Activated CD8-positive, alpha-beta memory T cell treated with anti-CD3 and anti-CD28 coated beads, Interleukin-2, amount 50 U/mL, for 1 hour (primary cell): ENCODE data around the gene COBLL1.

ENCODE experiments used
- DNase-seq: peaks from one replicate; pipeline ENCODE4 v3.0.0-alpha.2; 2020; ENCODE audit errors: extremely low read depth

Gene COBLL1

DNA sequence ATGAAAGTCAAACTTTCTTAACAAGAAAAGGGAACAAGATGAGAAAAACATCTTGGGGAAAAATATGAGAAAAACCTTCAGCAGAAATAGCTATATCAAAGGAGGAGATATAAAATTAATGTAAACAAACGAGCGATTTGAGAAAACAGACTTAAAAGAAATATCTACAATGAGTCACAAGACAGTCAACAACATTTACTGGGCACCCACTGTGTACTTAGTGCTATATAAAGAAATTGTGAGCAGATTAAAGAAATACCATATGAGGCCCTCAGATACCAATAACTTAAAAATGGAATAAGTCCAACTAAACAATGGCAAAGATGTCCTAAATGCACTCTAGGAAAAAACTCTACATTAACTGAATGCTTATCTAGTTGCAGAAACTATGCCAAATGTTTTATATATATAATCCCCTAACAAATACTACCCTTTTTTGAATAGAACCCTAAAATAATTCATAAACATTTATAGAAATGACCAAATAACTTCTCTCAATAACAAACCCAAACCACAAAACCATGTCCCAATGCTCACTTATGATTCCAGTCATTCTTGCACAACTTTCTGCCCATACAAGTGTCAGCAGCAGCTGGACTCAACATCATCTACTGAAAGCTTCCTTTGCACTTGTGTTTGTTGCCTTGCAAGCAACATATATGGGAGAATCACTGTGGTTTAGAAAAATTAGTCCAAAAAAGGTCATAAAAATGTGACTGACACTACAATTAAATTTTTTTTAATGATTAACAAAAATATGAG is 83.5 kb downstream of the COBLL1 start:
- DNase-seq, result no peak

DNA sequence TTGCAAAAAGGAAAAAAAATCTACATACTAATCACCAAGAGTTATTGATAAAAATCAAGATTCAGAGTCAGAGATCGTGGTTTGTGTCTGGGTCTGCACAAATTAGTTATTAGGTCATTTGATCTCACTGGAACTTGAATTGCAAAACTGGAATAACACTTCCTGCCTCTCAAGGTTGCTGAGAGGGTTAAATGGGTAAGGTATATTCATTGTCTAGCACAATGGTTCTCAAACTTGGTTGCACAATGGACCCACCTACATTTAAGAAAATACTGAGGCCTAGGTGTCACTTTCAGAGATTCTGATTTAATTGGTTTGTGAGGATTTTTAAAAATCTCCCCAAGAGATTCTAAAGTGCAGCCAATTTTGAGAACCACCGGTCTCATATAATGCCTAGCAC is 84.8 kb downstream of the COBLL1 start:
- DNase-seq, result no peak

DNA sequence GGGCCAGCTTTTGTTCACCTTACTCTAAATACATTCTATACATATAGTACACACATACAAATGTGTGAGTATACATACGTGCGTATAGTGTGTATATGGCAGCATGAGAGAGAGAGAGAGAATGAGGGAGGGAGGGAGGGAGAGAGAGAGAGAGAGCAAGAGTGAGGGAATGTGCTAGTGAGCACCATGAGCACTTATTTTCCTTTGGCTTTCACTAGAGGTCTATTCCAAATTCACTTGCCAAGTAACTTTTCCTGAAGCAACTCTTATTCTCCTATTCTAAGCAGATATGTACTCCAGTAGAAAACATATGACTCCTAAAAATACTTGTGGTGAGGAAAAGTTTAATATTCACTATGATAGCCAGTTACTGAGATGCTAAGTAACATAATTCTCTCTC is 85.7 kb downstream of the COBLL1 start:
- DNase-seq, result no peak

DNA sequence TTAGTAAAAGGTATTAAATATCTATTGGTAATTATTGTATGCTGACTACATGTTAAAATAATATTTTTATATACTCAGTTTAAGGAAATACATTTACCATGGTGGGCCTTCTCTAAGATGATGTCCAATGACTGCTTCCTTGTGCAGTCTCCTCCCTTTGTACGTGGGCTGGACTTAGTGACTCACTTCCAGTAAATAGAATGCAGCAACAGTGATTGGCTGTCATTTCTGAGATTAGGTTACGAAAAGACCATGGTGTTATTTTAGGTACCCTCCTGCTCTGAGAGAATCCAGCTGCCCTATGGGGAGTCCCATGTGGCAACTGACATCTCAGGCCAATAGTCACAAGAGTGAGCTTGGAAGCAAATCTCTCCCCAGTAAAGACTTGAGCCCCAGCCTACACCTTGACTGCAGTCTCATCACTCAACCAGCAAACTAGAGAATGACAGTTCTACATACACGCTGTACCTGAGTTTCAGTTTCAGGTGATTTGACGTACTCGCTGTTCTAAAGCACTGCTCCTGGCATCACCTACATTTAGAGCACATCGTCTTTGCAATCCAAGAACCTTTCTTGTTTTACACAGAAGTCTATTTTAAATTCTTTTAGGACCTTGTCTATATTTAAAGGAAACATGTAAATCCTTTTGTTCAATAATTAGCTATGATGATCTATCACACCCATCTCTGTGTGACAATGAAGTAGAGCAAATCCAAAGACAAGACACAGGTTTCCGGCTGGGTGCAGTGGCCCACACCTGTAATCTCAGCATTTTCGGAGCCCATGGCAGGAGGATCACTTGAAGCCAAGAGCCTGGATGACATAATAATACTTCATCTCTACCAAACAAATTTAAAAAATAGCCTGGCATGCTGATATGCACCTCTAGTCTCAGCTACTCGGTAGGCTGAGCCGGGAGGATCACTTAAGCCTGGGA is 87.2 kb downstream of the COBLL1 start:
- no peak for DNase-seq

DNA sequence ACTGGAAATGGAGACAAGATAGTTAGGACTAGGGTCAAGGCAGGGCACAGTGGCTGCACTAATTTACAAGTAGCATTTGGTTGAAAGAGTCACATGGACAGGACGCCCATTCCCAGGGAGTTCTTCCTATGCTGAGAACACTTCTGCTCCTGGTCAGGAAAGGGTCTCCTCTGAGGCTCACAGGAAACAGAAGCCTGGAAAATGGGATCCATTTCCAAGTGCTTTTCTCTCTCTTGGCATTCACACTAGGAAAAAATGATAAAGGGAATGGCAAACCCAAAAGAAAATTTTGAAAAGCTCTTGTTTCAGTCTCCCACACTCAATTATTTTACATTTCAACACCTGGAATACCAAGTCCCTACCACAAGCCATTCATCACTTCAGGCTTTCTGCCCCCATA is 88.7 kb downstream of the COBLL1 start:
- no peak for DNase-seq

DNA sequence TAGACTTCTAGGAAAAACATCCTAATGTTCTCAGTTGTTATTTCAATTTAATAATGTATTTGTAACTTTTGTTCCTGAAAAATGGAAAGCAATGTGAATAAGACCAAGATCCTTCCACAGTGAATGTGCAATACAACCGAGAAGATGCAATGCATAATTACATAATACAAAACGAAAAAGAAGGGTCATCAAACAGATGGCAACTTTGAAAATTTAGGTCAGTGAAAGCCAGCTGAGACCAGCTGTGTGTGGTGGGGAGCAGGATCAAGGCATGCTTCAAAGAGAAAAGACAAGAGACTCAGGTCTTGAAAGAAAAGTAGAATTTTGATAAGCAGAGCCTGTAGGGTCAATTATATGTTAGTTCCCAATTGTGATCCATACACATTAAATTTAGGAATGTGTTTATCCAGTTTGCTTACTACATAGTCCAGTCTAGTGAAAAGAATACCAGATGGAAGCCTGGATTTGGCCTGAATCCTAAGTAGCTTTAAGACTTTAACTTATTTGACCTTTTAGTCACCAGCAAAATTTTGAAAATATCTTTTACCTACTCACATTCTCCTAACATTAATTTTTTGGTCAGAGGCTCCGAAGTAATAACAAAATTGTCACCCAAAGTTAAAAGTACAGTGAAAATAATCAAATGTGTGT is 93.7 kb downstream of the COBLL1 start:
- no peak for DNase-seq

DNA sequence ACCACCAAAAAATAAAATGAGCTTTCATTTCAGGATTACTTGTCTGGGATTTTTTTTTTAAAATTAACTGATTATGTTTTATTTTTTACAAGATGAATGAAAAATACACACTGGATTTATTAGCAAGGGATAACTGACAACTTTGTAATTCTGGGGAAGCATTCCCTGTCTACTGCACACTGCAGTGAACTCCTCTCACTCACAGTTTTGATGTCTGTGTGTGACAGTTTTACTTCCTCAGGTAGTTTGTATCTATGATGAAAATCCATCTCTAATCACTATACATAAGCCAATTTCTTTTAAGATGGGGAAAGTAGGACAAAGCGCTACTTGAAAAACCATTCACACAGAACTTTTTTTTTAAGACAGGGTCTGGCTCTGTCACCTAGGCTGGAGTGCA is 94.5 kb downstream of the COBLL1 start:
- no peak for DNase-seq

DNA sequence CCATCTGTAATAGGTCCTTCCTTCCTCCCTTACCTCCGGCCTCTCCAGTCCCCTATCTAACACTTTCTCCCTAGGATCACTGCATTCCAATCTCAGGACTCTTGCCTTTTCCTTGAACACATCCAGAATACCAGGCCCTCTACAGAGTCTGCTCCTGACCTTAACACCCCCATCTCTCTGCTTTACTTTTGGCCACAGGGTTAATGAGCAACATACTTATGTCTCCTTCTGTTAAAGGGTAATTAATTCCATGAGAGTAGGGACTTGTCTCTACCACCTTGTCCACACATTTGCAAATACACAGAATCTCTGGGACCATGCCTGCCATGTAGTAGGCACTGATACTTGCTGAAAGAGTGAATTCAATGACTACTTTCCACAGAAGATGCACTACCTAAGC is 94.9 kb downstream of the COBLL1 start:
- no peak for DNase-seq

DNA sequence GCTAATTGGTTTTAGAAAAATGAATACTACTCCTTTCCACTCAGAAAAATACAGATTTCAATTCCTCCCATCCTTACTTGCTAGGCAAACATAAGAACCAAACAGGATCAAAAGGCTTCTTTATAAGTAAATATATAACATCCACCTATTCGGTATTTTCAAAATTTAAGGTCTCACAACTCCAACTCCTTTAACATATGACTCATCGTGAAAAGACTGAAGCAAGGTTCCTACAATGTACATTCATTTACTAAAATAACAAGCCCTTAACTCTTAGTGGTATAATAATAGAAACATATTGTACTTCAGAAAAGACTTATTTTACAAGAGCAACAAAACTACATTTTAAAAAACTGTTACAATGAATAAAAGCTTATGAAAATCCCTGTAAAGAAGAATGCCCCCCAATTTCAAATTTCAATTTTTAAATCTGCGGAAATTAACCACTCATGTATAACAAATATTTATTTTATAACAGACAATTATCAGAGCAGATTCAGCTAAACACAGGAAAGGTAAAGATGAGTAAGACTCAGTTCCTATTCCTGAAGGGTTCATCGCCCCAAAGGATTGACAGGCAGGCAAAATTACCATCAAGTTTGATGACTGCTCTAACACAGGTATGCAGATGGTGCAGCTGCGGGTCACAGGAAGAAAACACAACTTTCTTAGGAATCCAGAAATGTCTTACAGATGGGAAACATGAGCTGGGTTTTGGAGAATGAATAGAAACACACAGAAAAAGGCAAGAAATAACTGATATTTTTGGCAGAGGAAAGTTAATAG is 96.4 kb downstream of the COBLL1 start:
- no peak for DNase-seq

DNA sequence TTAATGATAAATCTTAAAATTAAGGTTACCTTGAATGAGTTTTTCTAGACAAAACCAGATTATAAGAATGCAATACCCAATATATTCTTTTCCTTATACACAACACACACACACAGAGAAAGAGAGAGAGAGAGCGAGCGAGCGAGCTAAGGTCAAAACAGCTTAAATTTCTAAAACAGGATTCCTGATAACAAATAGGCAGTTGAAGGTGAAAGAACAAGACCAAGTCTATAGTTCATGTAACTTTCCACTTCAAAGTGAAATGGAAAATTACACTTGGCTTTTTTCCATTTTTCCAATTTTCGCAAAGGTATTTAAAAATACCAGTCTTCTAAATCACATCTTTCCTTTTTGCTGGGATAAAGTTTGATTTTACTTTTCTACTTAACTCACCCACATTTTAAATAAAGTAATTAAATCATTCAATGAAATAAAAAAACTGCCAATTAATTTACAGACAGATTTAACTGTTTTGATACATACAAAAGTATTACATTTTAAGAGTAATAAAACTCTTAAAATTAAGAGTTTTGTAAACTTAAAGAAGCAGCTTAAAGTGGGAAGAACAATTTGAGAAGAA is 98.8 kb downstream of the COBLL1 start:
- DNase-seq, result no peak

DNA sequence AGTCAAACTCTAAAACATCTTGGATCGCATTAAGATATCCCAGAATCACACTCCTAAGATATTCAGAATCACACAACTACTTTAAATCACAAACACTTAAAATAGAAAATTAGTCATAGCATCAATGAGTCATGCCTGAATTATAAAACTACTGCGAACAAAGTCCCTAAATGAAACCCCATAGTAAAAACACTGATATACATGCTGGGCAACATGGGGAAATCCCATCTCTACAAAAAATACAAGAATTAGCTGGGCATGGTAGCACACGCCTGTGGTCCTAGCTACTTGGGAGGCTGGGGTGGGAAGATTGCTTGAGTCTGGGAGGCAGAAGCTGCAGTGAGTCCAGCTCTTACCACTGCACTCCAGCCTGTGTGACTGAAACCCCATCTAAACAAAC is 101.7 kb downstream of the COBLL1 start:
- DNase-seq, result no peak

DNA sequence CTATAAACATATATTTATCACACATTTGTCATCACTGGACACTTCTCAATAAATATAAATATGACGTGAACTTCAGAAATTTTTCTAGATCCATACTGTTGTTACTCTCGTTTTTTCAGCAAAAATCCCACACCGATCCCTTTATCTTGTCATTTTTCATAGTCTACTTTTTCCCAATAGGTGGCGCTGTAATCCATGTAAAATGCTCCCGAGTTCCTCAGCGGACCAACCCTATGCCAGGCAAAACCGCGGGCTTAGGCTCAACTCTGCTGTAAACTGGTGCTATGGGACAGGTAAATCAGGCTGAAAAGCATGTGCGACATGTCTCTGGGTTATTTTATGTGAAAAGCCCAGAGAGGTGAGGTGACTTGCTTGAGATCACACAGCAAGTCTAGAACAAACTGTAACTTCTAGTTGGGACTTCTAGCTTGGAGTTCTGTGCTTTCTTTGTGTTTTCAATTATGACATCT is 104.0 kb downstream of the COBLL1 start:
- DNase-seq, result no peak

DNA sequence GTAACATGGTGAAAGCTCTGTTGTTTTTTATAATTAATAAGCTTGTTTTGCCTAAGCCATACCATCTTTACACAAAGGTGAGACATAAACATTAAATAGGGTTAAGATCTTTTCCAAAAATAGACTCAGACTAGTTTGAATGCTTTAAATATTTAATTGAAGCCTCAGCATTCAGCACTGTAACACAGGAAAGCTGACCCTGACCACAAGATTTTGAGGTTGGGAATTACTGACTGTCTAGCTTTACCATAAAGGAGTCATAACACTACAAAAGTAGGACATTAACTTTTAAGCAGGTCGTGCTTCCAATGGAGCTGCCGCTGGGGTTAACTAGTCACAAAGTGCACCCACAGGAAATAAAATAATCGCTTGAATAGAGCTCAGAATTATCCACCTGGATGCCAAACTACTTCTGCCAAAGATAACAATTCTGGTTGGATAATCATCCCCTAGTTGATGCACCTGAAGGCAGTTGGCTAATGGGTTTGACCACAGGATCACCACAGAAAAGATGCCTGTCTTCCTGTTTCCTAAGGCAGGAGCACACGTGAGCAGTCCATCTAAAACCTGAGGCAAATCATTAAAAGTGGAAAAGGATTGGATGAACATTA is 106.2 kb downstream of the COBLL1 start:
- DNase-seq, result no peak

DNA sequence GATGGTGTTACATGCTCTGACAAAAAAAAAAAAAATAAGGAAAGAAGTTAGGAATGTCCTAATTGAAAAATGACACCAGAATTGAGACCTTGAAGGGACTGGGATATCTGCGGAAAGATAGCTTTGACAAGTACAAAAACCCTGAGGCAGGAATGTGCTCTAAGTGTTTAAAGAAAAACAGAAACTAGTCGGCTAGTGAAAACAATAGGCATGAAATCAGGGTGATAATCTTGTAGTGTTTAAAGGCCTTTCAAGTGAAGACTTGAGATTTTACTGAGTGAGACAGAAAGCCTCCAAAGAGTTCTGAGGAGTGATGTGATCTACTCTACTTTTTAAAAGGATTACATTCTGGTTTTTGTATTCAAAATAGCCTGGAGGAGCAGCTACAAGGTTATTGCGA is 107.4 kb downstream of the COBLL1 start:
- DNase-seq, result no peak

DNA sequence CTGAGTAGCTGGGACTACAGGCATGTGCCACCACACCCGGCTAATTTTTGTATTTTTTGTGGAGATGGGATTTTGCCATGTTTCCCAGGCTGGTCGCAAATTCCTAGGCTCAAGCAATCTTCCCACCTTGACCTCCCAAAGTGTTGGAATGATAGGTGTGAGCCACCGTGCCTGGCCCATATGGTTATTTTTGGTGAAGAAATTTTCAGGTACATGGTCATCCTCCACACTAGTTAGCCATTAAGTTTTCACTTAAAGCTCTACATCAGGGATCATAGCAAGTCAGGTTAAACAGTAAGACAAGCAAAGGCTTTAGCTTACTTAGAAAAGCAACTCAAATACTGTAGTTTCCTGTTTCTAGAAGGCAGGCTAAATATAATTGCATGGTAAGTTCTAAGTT is 116.1 kb downstream of the COBLL1 start:
- DNase-seq, result no peak

DNA sequence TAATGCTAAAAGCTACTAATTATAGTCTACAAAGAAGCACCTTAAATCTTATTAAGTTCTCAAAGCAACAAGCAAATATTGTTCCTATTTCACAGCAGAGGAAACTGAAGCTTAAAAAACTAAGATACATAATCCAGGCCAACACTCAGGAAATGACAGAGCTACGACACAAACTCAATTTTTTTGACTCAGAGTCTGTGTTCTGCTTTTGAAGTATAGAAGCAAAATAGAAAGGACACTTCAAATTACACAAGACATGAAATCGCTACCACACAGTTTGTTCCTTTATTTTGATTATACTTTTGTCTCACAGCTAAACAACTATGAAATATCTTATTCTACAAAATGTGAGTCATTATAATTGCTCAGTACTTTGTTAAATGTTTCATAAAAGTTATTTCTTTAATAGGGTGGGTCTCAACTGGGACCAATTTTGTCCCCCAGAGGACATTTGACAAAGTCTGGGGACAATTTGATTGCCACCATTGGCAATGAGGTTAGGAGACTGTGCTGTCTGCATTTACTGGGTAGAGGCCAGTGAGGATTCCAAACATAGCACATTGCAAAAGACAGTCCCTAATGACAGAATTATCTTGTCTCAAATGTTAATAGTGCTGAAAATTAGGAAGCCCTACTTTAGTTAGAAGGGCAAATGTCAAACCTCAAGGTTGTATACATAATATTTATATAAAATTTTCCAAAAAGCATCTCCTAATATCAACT is 118.8 kb downstream of the COBLL1 start:
- DNase-seq, result no peak

DNA sequence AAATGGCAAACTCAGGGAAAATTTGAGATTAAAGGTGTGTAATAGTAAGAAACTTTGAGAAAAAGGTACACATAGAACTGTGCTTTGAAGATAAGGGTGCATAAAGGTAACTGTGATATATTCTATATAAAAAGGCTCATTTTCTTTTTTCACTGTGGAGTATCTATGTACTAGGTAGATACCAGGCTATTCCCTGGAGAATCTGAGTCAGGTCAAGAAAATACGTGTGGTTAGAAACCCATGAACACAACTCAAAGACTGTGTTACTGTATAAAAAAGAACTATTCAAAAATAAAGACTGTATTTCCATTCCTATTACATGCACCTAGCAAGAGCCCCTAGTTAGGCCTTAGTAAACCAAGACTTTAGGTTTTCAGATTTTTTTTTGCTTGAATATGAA is 120.2 kb downstream of the COBLL1 start:
- no peak for DNase-seq

DNA sequence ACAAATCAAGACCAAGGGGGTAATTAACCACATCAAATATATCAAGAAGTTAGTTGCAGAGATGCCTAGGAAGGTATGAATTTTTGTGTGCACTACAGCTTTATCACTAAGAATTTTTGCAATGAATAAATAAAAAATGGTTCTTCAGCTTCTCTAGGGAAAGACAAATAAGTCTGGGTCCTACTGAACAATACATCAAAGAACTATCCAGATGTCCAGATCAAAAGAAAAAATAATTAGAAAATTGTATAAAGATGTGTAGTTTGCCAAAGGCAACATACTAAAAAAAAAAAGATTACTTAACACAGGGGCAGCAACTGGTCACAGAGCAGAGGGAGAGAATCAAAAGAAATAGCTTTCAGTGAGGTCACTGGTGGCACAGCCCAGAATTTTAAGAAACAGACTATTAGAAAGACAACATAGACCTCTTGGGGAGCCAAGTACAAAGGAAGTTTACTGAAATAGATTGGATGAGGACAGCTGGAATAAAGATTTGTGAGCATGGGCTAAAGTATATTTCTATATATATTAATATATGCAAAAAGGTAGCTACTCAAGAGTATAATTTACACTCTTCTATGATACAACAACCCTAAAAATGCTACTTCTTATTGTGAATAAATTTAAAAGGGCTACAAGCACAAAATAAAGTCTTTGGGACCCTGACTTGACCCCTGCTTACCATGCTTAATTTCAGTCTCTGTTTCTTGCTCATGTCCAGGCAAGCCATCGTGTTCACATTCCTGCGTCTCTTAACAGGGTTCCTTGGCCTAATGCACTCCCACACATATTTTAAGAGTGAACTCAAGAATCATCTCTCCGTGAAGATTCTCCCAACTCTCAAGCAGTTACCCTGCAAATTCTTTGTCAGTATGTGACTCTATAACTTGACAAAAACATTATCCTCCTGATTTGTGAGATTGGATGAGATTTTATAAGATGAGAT is 121.4 kb downstream of the COBLL1 start:
- no peak for DNase-seq
